Dermis blood vessel endothelial cell (primary cell): ENCODE measurements around the gene DCLK3. TPM values are rescaled to one million over a fixed set of nuclear protein-coding genes. Genes with fewer than 3 reads are reported as not detected.

Source experiments
- DNase-seq: peaks from one replicate; pipeline ENCODE4 v3.0.0; 2010
- total RNA-seq: library from RNA; depleted of rRNA; stranded (reverse); fragments of >200 nt; gene quantifications from 2 replicates; pipeline ENCODE4 v1.2.3, GENCODE V29; 2014

The DCLK3 gene
- total RNA-seq, 1 donor from 2014 or later: under 0.01 TPM

DNA sequence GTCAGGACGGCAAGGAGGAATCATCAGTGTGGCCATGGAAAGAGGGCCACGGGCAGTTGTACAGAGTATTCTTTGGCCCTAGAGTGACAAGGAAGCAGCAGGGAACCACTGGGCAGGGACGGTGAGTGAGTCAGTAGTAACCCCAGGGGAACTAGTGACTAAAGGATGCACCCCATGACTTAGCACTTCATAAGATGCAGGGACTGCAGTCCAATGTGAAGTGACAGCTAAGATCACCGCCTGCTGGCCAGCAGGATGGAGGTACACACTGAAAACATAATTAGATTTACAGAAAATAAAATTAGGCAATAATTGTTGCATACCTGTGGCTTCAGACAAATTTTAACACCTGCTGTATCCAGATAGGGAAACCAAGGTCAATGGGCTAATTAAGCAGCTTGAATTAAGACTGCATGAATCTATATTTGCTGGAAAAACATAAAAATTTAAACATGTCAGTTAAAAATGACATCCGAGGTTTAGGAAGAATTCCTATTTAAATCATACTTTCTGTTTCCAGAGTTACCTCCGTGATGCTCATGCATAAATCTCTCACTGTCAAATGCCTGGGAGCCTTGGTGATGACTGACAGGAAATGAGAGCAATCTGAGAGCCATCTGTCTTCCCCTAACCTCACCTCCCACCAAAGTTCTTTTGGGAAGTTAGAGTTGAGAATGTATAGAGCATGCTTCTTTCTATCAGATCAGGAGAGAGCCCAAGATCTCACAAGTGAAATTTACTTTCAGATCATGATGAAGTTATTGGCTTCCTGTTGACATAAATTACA lies 56.5 kb downstream of the DCLK3 start:
- peak; percentile 34 for DNase-seq

DNA sequence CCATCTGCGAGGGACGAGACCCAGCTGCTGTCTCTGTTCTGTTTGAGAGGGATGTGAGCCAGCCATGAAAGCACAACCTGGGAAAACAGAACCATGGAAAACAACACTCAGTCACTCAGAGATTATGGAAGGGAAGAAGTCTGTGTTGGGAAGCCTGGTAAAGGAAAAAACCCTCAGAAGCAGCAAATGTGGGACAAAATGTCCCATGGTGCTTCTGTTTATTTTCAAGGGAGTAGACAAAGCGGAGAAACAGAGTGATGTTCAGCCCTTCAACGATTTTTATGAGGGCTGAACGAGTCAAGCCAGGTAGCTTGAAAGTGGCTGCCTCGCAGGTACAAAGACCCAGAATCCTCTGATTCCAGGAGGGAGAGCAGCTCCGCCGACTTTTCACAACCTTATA lies 59.3 kb downstream of the DCLK3 start:
- no peak for DNase-seq

DNA sequence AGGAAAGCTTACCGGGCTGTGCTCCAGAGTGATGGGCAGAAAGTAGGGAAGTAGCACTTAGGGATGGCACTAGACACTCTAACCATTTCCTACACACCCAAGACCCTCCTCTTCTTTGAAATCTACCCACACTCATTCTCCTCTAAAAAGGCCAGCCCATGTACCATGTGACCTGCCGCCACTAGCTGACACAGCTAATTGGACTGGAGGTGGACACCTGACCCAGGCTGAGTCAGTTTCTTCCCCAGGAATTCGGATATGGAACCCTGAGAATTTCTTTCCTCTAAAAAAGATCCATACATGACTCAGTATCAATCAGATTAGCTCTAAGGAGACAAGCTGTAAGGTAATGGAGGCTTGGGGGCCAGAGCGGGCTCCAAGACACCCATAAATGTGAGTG lies 60.1 kb downstream of the DCLK3 start:
- DNase-seq: no peak

DNA sequence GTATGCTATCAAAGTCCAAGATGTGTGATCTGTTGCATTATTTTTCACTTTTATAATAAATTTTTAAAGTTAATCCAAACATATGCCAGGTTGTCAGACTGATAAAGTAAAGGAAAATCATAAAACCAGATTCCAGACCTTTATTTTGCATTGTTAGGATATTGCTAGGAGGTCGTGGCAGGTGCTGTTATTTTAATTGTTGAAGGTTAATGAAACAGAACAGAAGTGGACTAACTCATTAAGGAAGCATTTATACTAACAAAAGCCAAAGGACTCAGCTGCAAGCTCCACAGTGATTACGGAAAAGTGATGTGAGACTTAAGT lies 63.1 kb downstream of the DCLK3 start:
- DNase-seq: no peak

DNA sequence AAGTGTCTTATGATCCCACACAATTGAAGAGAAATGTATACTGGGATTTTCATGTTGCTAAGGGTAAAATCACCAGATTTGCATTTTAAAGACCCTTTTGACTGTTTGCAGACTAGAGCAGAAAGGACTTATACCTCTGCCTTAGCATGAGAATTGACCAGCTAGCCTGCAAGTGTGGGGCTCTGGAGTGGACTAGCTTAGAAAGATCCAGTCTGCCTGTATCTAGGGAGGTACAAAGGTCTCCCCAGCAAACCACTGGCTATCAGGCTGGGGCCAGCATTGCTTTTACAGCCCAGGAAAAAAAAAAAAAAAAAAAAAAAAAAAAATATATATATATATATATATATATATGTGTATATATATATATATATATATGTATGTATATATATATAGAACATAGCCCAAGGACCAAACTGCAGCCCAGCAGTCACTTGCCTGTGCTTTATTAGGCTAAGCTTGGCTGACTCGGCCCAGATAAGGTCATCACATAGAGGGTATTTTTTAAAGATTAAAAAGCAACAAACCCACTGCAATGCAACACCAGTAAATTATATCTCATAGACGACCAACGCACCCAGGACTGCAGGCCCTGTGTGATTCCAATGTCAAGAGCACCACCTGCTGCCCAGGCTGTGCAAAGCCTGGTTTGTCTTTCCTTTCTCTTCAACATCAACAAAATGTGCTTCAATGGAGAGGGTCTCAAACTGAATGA lies 63.7 kb downstream of the DCLK3 start:
- DNase-seq: peak; percentile 81

DNA sequence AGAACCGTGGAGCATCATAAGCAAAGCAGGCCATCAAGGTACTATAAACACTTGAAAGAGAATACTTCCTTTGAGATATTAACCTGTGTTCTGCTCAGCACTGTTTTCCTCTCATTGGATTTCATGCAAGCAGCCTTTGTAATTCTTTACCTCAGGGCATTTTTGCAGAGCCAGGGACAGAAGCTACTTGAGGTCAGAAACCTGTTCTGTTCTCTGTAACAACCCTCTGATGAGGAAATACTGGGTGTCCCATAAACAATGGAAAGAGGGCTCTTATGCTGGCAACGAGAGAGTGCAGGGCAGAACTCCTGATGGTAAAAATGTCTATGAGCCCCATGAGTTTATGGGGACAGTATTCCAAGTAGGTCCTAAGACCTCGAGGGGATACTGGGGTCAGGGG lies 66.0 kb downstream of the DCLK3 start:
- no peak for DNase-seq

DNA sequence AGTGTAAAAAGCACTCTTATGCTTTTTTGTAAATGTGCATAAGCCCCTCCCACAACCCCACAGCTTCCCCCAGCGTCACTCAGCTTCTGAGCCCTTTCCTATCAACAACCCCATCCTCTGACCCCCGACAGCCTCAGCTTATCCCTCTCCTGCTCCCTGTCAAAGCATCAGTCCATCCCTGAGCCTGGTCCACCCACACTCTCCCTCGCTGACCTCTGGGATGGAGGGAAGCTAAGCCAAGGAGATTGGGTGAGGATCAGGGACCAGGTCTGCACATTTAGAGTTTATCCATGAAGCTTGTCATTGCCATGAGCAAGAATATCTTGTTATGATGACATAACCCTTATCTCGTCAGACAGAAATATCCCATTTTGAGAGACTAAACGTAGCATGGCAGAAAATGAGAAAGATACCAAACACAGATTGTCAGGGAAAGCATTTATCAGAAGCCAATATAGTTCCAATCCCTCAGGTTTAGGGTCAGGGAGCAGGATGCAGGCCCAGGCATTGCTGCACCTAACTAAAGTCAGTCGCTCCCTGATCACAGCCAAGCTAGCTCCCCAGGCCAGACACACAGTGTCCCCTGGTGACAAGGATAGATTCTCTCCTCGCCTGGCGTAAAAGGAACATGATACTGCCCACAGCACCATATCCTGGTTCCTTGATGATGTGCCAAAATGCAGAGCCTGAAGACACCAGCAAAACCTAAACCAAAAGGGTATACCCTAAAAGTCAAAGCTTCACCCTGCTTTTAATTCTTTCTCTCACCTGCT lies 66.9 kb downstream of the DCLK3 start:
- DNase-seq: no peak

DNA sequence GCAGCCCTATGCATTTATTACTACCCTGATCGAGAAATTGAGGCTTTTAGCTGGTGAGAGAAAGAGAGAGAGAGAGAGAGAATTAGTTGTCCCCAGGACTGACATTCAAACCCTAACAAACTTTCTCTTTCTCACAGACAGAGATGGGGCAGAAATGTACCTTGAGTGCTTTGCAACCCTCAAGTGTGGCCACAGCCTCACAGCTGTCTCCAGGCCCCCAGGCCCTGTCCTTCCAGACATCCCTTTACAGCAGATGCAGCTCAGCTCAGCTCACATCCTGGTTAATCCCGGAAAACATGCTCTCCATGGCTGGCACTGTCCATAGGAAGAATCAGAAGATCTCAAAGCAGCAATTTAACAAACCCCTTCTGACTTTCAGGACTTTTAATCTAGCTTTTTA lies 67.6 kb downstream of the DCLK3 start:
- no peak for DNase-seq

DNA sequence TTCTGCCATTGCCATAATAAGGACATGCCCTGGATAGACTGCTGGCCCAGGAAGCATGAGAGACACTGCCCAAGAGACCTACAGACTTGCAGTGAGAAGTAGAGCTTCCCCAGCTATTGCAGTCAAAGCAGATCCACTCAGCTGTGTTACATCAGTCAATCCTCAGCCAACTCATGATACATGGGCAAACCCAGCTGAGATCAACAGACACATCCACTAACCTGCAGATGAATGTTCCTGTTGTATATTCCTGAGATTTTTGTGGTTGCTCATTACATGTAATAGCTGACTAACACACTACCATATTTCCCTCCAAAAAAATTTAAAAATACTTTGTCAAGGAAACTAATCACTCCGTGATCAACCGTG lies 68.6 kb downstream of the DCLK3 start:
- no peak for DNase-seq

DNA sequence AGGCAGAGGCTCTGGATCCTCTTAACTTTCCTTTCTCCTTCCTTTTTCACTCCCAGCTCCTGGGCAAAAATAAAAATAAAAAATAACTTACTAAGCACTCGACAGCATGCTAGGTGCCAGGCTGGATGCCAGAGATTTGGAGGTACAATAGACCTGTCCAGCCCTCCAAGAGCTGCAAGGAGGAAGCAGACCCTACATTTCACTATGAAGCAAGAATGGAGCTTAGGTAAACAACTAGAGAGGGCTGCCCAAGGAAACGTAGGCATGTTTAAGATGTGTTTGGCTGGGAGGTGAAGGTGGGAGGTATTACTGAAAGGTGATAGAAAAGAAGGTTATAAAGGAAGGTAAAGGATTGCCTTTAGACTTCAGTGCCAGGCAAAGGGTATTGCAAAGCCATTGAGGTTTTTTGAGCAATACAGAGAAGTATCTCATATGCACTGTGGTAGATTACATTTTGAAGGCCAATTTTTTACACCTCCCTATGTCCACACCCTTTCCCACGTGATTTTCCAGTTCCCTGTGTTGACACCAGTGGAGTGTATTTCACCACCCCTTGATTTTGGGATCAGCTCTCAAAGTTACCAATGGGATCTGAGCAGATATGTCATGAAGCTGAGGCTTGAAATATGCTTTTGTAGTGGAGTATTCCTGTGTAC lies 69.1 kb downstream of the DCLK3 start:
- DNase-seq: no peak

DNA sequence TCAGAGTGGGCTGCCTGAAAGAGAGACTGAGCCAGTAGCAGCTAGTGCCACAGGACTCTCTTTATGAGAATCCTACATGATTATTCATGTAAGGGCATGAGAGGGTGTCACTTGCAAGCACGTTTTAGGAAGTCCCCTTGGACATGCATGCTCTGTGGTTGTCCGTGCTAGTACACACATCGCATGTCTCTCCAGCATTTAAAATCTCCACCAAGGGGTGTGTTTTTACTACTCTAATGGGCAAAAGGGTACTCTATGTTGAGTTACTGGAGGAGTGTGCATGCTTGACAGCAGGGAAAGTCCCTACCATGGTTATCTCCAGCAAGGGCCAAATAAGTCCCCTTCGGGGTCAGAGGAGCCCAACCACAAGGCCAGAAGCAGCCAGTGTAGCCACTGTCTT lies 70.7 kb downstream of the DCLK3 start:
- no peak for DNase-seq

DNA sequence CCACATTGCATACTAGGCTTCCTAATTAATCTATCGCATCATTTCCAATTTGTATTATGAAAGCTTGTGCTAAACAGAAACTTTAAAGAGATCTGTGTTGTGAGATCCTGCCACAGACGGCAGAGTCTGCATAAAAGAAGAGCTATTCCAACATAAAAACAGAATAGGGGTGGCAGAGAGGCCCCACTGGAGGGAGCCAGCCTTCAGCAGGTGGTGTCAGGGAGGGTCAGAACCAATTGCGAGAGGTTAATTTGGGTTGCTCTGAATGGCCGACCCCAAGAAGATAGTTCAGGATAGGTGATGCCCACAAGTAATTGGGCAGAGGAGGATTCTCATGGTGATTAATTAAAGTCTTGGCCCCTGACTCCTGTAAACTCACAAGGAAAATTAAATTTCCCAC lies 74.8 kb downstream of the DCLK3 start:
- no peak for DNase-seq

DNA sequence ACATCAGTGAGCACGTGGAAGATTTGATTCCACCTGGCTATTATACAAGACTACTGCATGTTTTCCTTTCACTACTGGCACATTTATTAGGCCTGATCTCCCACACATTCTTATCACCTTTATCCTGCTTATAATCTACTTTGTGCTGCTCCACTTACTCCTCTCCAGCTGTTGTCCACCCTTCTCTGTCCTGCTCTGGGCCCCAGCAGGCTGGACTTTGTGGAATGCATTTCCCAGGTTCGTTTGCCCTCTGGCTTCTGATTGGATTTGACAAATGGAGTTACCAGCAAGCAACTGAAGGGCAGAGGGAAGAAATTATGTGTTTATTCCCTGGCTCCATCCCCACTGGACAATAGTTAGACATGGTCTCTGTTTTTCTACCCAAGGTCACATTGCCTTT lies 75.5 kb downstream of the DCLK3 start:
- no peak for DNase-seq

DNA sequence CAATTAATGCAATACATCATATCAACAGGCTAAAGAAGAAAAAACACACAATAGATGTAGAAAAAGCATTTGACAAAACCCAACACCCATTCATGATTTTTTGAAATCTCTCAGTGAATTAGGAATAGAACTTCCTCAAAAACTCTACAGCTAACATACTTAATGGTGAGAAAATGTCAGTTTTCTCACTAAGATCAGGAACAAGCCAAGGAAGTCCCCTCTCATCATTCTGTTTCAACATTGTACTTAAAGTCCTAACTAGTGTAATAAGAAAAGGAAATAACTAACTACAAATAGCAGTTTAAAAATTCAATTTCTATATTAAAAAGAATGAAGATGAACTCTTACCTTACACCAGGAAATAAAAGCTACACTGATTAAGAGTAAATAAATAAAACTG lies 77.8 kb downstream of the DCLK3 start:
- DNase-seq: no peak

DNA sequence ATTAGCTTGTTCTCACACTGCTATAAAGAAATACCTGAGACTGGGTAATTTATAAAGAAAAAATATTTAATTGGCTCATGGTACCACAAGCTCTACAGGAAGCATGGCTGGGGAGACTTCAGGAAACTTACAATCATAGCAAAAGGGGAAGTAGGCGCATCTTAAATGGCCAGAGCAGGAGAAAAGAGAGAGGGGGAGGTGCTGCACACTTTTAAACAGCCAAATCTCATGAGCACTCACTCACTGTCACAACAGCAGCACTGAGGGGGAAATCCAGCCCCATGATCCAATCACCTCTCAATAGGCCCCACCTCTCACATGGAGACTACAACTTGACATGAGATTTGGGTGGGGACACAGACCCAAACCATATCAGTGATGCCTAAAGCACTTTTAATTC lies 82.5 kb downstream of the DCLK3 start:
- no peak for DNase-seq

DNA sequence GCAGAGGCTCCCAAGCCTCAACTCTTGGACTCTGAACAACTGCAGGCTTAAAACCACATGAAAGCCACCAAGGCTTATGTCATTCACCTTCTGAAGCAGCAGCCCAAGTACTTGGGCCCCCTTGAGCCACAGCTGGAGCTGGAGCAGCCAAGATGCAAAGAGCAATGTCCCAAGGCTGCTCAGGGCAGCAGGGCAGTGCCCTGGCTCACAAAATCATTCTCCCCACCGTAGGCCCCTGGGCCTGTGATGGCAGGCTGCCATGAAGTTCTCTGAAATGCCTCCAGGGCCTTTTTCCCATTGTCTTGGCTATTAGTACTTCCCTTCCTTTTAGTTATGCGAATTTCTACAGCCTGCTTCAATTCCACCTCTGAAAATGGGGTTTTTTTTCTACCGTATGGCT lies 83.4 kb downstream of the DCLK3 start:
- DNase-seq: no peak

DNA sequence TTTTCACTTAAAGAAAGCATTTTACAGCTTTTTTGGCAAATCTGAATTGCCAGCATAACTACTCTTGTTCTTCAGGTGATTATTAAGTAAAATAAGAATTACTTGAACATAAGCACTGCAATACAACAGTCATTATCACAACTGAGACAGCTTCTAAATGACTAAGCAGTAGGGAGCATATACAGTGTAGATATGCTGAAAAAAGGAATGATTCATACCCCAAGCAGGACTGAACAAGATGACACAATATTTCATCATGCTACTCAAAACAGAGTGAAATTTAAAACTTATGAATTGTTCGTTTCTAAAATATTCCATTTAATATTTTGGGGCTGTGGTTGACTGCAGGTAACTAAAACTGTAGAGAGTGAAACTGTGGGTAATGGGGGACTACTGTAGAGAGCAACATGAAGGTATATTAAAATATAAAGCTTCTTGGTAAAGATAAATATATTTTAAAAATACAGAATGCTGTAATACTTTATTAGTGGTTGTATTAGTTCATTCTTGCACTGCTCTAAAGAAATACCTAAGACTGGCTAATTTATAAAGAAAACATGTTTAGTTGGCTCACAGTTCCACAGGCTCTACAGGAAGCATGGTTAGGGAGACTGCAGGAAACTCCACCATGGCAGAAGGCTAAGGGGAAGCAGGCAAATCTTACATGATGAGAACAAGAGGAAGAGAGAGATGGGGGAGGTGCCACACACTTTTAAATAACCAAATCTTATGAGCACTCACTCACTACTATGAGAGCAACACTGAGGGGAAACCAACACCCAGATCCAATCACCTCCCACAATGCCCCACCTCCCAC lies 84.8 kb downstream of the DCLK3 start:
- no peak for DNase-seq

DNA sequence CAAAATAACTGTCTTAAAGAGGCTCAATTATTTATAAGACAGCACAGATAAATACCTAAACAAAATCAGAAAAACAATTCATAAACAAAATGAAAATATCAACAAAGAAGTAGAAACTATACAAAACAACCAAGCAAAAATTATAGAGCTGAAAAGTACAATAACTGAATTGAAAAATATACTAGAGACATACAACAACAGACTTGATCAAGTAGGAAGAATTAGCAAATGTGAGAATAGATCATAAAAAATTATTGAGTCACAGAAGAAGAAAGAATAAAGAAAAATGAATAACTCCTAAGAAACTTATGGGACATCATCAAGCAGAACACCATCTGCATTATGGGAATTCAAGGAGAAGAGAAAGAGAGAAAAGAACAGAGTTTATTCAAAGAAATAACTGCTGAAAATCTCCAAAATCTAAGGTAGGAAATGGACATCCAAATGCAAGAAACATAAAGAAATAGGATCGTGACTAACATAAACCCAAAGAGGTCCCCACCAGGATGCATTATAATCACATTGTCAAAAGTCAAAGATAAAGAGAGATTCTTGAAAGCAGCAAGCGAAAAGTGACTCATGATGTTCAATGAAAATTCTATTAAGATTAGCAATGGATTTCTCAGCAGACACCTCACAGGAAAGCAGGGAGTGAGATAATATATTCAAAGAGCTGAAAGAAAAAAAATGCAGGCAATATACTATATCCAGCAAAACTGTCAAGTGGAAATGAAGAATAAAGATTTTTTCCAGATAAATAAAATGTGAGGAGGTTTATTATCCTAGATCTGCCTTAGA lies 85.9 kb downstream of the DCLK3 start:
- DNase-seq: no peak

DNA sequence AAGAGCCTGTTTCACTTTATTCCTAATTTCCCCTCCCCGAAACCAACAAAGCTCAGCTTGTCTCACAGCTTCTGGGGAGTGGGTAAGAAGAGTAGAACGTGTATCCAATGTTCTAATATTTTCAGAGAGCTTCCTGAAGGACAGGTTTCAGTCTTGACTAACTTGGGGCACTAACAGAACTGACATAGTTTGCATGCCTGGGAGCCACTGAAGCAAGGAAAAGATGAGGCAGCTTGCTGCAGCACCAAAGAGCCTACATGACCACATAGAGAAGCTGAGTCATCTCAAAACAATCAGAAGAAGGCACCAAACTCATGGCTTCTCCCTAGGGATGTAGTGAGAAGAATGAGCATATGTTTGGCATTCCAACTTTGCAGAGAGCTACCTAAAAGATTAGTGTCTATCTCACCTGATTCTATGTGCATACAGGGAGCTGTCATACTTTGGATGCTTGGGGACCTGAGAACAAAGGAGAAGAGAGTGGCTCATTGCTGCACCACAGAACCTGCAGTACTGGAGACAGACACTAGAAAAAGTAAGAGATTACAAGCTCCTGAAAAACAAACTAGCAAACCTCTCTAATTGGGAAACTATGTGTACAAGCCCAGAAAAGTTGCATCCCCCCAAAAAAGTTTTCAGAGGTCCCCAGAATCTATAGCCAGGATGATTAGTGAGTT lies 86.9 kb downstream of the DCLK3 start:
- no peak for DNase-seq

DNA sequence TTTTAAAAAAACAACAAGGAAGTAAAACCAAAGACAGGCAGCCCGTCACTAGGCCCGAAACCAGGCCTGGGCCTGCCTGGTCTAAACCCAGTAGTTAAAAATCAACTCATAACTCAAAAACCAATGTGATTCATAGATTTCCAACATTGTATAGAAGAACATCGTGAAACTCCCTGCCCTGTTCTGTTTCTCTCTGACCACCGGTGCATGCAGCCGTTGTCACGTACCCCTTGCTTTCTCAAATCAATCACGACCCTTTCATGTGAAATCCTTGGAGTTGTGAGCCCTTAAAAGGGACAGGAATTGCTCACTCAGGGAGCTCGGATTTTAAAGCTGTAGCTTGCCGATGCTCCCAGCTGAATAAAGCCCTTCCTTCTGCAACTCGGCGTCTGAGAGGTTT lies 89.5 kb downstream of the DCLK3 start:
- no peak for DNase-seq

DNA sequence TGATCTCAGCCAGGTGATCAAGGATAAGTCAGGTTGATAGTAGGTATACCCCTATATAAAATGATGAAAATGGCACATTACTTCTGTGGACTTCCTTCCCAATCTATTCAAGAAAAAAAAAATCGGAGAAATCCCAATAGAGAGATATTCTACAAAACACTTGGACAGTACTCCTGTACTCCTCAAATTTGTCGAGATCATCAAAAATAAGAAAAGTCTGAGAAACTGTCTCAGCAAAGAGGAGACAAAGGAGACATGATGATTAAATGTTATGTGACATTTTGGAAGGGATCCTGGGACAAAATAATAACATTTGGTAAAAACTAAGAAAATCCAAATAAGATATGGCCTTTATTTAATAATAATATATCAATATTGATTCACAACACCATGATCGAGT lies 94.6 kb downstream of the DCLK3 start:
- DNase-seq: no peak
